Keratinocyte (primary cell): ENCODE data around the gene CTIF.

Experiments used
- EZH2 ChIP-seq: IDR thresholded peaks from one replicate; pipeline ENCODE4 v1.6.1; 2012; ENCODE audit warnings: inconsistent platforms, mild to moderate bottlenecking, low read length, moderate library complexity
- TF ChIP-seq, protein P1 (sequence below), 3 experiments: IDR thresholded peaks in 1 of 3; conservative IDR thresholded peaks in 1 of 3; optimal IDR thresholded peaks in 1 of 3; 2 replicates in 2 of 3; 3 replicates in 1 of 3; pipeline versions ENCODE3 to v1.5.1; 2011; ENCODE audit warnings: low read length in 3 of 3, mild to moderate bottlenecking in 3 of 3, moderate library complexity in 2 of 3, control low read depth in 1 of 3, inconsistent platforms in 1 of 3; ENCODE audit not compliant: insufficient read depth in 2 of 3; ENCODE audit errors: extremely low read depth in 1 of 3

DNA sequence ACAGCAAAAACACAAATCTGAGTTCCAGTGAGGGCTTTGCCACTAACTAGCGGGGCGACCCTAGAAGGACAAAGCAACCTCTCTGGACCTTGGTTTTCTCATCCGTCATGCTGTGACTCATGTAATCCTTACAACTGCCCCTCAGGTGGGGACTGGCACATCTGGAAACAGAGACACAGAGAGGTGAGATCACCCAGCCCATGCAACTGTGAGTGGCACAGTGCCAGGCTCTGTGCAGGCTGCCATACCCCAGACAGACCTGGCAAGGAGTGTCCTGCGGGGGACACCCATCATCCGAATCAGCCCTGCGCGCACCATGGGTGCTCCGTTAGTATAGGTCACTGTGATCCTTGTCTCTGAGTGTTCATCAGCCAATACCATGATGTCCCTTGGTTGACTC lies 213.6 kb downstream of the CTIF start:
- TF ChIP-seq, protein P1, sequence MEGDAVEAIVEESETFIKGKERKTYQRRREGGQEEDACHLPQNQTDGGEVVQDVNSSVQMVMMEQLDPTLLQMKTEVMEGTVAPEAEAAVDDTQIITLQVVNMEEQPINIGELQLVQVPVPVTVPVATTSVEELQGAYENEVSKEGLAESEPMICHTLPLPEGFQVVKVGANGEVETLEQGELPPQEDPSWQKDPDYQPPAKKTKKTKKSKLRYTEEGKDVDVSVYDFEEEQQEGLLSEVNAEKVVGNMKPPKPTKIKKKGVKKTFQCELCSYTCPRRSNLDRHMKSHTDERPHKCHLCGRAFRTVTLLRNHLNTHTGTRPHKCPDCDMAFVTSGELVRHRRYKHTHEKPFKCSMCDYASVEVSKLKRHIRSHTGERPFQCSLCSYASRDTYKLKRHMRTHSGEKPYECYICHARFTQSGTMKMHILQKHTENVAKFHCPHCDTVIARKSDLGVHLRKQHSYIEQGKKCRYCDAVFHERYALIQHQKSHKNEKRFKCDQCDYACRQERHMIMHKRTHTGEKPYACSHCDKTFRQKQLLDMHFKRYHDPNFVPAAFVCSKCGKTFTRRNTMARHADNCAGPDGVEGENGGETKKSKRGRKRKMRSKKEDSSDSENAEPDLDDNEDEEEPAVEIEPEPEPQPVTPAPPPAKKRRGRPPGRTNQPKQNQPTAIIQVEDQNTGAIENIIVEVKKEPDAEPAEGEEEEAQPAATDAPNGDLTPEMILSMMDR (optimal IDR thresholded peaks at IDR 0.05 in 1 of 3, IDR thresholded peaks at IDR 0.05 in 1 of 3, conservative IDR thresholded peaks at IDR 0.05 in 1 of 3; ENCODE audit: extremely low read depth in 1 of 3, insufficient read depth in 2 of 3, low read length in 3 of 3) = no peak
- TF ChIP-seq EZH2 = no peak
